ENCODE measurements around the gene MBD2.
A peak's percentile ranks its signal among the peaks of the same experiment; 100 is the strongest.
"Not testable (repeated sequence)": the region's sequence is repeated elsewhere in the genome, so short reads cannot be mapped to it uniquely, and the experiment has no call there.

Gene MBD2

GRCh38 chr18:54141041-54141608 lies 83.3 kb downstream of the MBD2 start:
- FAIRE-seq (no peak), DNase-seq (ENCODE audit: insufficient read length) (no peak)
- TF ChIP-seq POLR2A (IDR thresholded peaks at IDR 0.05; ENCODE audit: low read depth, low read length) (no peak), TAF1 (IDR thresholded peaks at IDR 0.05; ENCODE audit: borderline replicate concordance, low read depth, low read length) (no peak), POLR2AphosphoS5 (IDR thresholded peaks at IDR 0.05; ENCODE audit: low read depth, low read length) (no peak)

- FAIRE-seq = no peak
- no peak for DNase-seq (ENCODE audit: insufficient read length)
- TF ChIP-seq POLR2A (IDR thresholded peaks at IDR 0.05; ENCODE audit: low read depth, low read length) = no peak
- TF ChIP-seq TAF1 (IDR thresholded peaks at IDR 0.05; ENCODE audit: borderline replicate concordance, low read depth, low read length) = no peak
Observed at GRCh38 chr18:54140641-54141040, 83.8 kb downstream of the MBD2 start.

- TF ChIP-seq POLR2A (IDR thresholded peaks at IDR 0.05; ENCODE audit: low read depth, low read length) (no peak), POLR2AphosphoS5 (IDR thresholded peaks at IDR 0.05; ENCODE audit: low read depth, low read length) (no peak), TAF1 (IDR thresholded peaks at IDR 0.05; ENCODE audit: borderline replicate concordance, low read depth, low read length) (no peak)
- DNase-seq (ENCODE audit: insufficient read length) (no peak), FAIRE-seq (no peak)
Observed at GRCh38 chr18:54135216-54135615, 89.3 kb downstream of the MBD2 start.

- FAIRE-seq = no peak
- no peak for DNase-seq (ENCODE audit: insufficient read length)
- TF ChIP-seq POLR2AphosphoS5 (IDR thresholded peaks at IDR 0.05; ENCODE audit: low read depth, low read length) (no peak), TAF1 (IDR thresholded peaks at IDR 0.05; ENCODE audit: borderline replicate concordance, low read depth, low read length) (no peak), POLR2A (IDR thresholded peaks at IDR 0.05; ENCODE audit: low read depth, low read length) (no peak)
Observed at GRCh38 chr18:54134053-54134452, 90.4 kb downstream of the MBD2 start.

GRCh38 chr18:54130631-54131030 lies 93.8 kb downstream of the MBD2 start:
- no peak for TF ChIP-seq POLR2AphosphoS5 (IDR thresholded peaks at IDR 0.05; ENCODE audit: low read depth, low read length)
- TF ChIP-seq POLR2A (IDR thresholded peaks at IDR 0.05; ENCODE audit: low read depth, low read length) = no peak
- no peak for TF ChIP-seq TAF1 (IDR thresholded peaks at IDR 0.05; ENCODE audit: borderline replicate concordance, low read depth, low read length)
- FAIRE-seq (no peak), DNase-seq (ENCODE audit: insufficient read length) (no peak)

- FAIRE-seq = no peak
- no peak for DNase-seq (ENCODE audit: insufficient read length)
- TF ChIP-seq POLR2AphosphoS5 (IDR thresholded peaks at IDR 0.05; ENCODE audit: low read depth, low read length) (no peak), POLR2A (IDR thresholded peaks at IDR 0.05; ENCODE audit: low read depth, low read length) (no peak), TAF1 (IDR thresholded peaks at IDR 0.05; ENCODE audit: borderline replicate concordance, low read depth, low read length) (no peak)
Observed at GRCh38 chr18:54130177-54130576, 94.3 kb downstream of the MBD2 start.

GRCh38 chr18:54129448-54130067 lies 94.9 kb downstream of the MBD2 start:
- FAIRE-seq = peak; percentile 93
- no peak for DNase-seq (ENCODE audit: insufficient read length)
- no peak for TF ChIP-seq POLR2AphosphoS5 (IDR thresholded peaks at IDR 0.05; ENCODE audit: low read depth, low read length)
- no peak for TF ChIP-seq TAF1 (IDR thresholded peaks at IDR 0.05; ENCODE audit: borderline replicate concordance, low read depth, low read length)
- TF ChIP-seq POLR2A (IDR thresholded peaks at IDR 0.05; ENCODE audit: low read depth, low read length) = no peak

- FAIRE-seq = peak; percentile 44
- TF ChIP-seq TAF1 (IDR thresholded peaks at IDR 0.05; ENCODE audit: borderline replicate concordance, low read depth, low read length) = no peak
- TF ChIP-seq POLR2A (IDR thresholded peaks at IDR 0.05; ENCODE audit: low read depth, low read length) = no peak
- TF ChIP-seq POLR2AphosphoS5 (IDR thresholded peaks at IDR 0.05; ENCODE audit: low read depth, low read length) = no peak
Observed at GRCh38 chr18:54127759-54128378, 96.6 kb downstream of the MBD2 start.

GRCh38 chr18:54125429-54125828 lies 99.0 kb downstream of the MBD2 start:
- TF ChIP-seq POLR2AphosphoS5 (IDR thresholded peaks at IDR 0.05; ENCODE audit: low read depth, low read length) (no peak), TAF1 (IDR thresholded peaks at IDR 0.05; ENCODE audit: borderline replicate concordance, low read depth, low read length) (no peak), POLR2A (IDR thresholded peaks at IDR 0.05; ENCODE audit: low read depth, low read length) (no peak)
- FAIRE-seq (peak; percentile 9), DNase-seq (ENCODE audit: insufficient read length) (no peak)

More at GRCh38 chr18:54127759-54128378, 96.6 kb downstream of the MBD2 start:
- no peak for DNase-seq (ENCODE audit: insufficient read length)

GRCh38 chr18:54123720-54124440 lies 100.6 kb downstream of the MBD2 start:
- DNase-seq (ENCODE audit: insufficient read length) = not testable (repeated sequence)
- peak; percentile 14 for FAIRE-seq

GRCh38 chr18:54119524-54120019 lies 104.9 kb downstream of the MBD2 start:
- no peak for TF ChIP-seq POLR2A (IDR thresholded peaks at IDR 0.05; ENCODE audit: low read depth, low read length)
- no peak for TF ChIP-seq POLR2AphosphoS5 (IDR thresholded peaks at IDR 0.05; ENCODE audit: low read depth, low read length)
- TF ChIP-seq TAF1 (IDR thresholded peaks at IDR 0.05; ENCODE audit: borderline replicate concordance, low read depth, low read length) = no peak
- DNase-seq (ENCODE audit: insufficient read length) (no peak), FAIRE-seq (no peak)

Measured in GM12892 (cell line).